ENCODE measurements around the gene ARID5B. TPM values are rescaled to one million over a fixed set of nuclear protein-coding genes. Genes with fewer than 3 reads are reported as not detected.
A peak's percentile ranks its signal among the peaks of the same experiment; 100 is the strongest.

ARID5B gene
- total RNA-seq, 1 donor from 2014 or later, result 51.4 TPM

- DNase-seq (ENCODE audit: low spot score in 2 of 2, unreplicated experiment in 2 of 2), result no peak
- Mint-ChIP-seq H3K36me3 (peaks cover 32% of the 10 kb centered on the region), H3K27ac (no peak overlapping the region), H3K4me1 (peaks cover 15% of the 10 kb centered on the region), H3K27me3 (ENCODE audit: low read depth) (no peaks in the 10 kb centered on the region), H3K9me3 (no peaks in the 10 kb centered on the region), H3K4me3 (no peak overlapping the region)
- no peak for TF ChIP-seq CTCF (IDR thresholded peaks at IDR 0.05; ENCODE audit: unreplicated experiment)
Measured at GRCh38 chr10:62010366-62010765, 108.9 kb downstream of the ARID5B start.

GRCh38 chr10:62011558-62011957 is 110.1 kb downstream of the ARID5B start:
- Mint-ChIP-seq H3K27ac (no peak overlapping the region), H3K9me3 (no peaks in the 10 kb centered on the region), H3K36me3 (peaks cover 22% of the 10 kb centered on the region), H3K4me3 (no peak overlapping the region), H3K4me1 (peaks cover 21% of the 10 kb centered on the region), H3K27me3 (ENCODE audit: low read depth) (no peaks in the 10 kb centered on the region)
- DNase-seq (ENCODE audit: low spot score in 2 of 2, unreplicated experiment in 2 of 2), result no peak
- TF ChIP-seq CTCF (IDR thresholded peaks at IDR 0.05; ENCODE audit: unreplicated experiment), result no peak

- Mint-ChIP-seq H3K4me1 (peaks cover 28% of the 10 kb centered on the region), H3K27me3 (ENCODE audit: low read depth) (no peaks in the 10 kb centered on the region), H3K36me3 (peaks cover 19% of the 10 kb centered on the region), H3K9me3 (no peaks in the 10 kb centered on the region), H3K4me3 (no peak overlapping the region), H3K27ac (peak overlapping the region; percentile 44)
- TF ChIP-seq CTCF (IDR thresholded peaks at IDR 0.05; ENCODE audit: unreplicated experiment), result no peak
- DNase-seq (ENCODE audit: low spot score in 2 of 2, unreplicated experiment in 2 of 2), result no peak
Measured at GRCh38 chr10:62012318-62012717, 110.8 kb downstream of the ARID5B start.

GRCh38 chr10:62014510-62014909 is 113.0 kb downstream of the ARID5B start:
- no peak overlapping the region for H3K27ac Mint-ChIP-seq
- no peak for TF ChIP-seq CTCF (IDR thresholded peaks at IDR 0.05; ENCODE audit: unreplicated experiment)
- no peaks in the 10 kb centered on the region for H3K27me3 Mint-ChIP-seq (ENCODE audit: low read depth)
- no peak overlapping the region for H3K4me3 Mint-ChIP-seq
- H3K36me3 Mint-ChIP-seq, result peaks cover 19% of the 10 kb centered on the region
- DNase-seq (ENCODE audit: low spot score in 2 of 2, unreplicated experiment in 2 of 2), result no peak
- no peaks in the 10 kb centered on the region for H3K9me3 Mint-ChIP-seq
- peaks cover 36% of the 10 kb centered on the region for H3K4me1 Mint-ChIP-seq

GRCh38 chr10:62015994-62016393 is 114.5 kb downstream of the ARID5B start:
- DNase-seq (ENCODE audit: low spot score in 2 of 2, unreplicated experiment in 2 of 2), result no peak
- H3K4me3 Mint-ChIP-seq, result no peak overlapping the region
- peak overlapping the region; percentile 81 for H3K27ac Mint-ChIP-seq
- TF ChIP-seq CTCF (IDR thresholded peaks at IDR 0.05; ENCODE audit: unreplicated experiment), result no peak
- no peaks in the 10 kb centered on the region for H3K27me3 Mint-ChIP-seq (ENCODE audit: low read depth)
- H3K9me3 Mint-ChIP-seq, result no peaks in the 10 kb centered on the region
- peaks cover 48% of the 10 kb centered on the region for H3K4me1 Mint-ChIP-seq
- peaks cover 16% of the 10 kb centered on the region for H3K36me3 Mint-ChIP-seq
